ENCODE results near the gene HDLBP.

Gene HDLBP

GRCh38 chr2:241188361-241189092 is 126.9 kb downstream of the HDLBP start, which contains the start of gene ANO7:
TSS of gene ANO7 (plus strand) at chr2:241188677. CDS start at chr2:241190064, 1,387 bp downstream.
- peak; percentile 22 for DNase-seq

- no peak for DNase-seq
Measured at GRCh38 chr2:241187918-241188234, 127.6 kb downstream of the HDLBP start.

- peak; percentile 15 for DNase-seq
Measured at GRCh38 chr2:241187101-241187917, 128.2 kb downstream of the HDLBP start.

- no peak for DNase-seq
Measured at GRCh38 chr2:241185961-241186360, 129.5 kb downstream of the HDLBP start.

- DNase-seq = no peak
Measured at GRCh38 chr2:241184901-241185300, 130.6 kb downstream of the HDLBP start.

GRCh38 chr2:241183221-241183620 is 132.3 kb downstream of the HDLBP start:
- DNase-seq = no peak

- DNase-seq = no peak
Measured at GRCh38 chr2:241182531-241183133, 132.8 kb downstream of the HDLBP start.

GRCh38 chr2:241182126-241182525 is 133.3 kb downstream of the HDLBP start:
- no peak for DNase-seq

GRCh38 chr2:241180495-241180894 is 135.0 kb downstream of the HDLBP start:
- DNase-seq = no peak

GRCh38 chr2:241179899-241180298 is 135.6 kb downstream of the HDLBP start:
- no peak for DNase-seq

GRCh38 chr2:241178961-241179360 is 136.5 kb downstream of the HDLBP start:
- DNase-seq = no peak

GRCh38 chr2:241177526-241178334 is 137.7 kb downstream of the HDLBP start:
- DNase-seq = no peak

Measured in NCI-H1436 (cell line).